Effector memory CD4-positive, alpha-beta T cell (primary cell): ENCODE results near the gene AGPAT3.

ENCODE experiments used
- DNase-seq, 3 donors: peaks; one replicate each; pipeline ENCODE4 v3.0.0-alpha.2; 2020
- H3K27ac ChIP-seq: 2 replicates; pipeline ENCODE4 v1.7.0; 2013; ENCODE audit warnings: mild to moderate bottlenecking, low read length, moderate library complexity; ENCODE audit not compliant: insufficient read depth, poor library complexity, severe bottlenecking
- H3K27me3 ChIP-seq: replicated peaks from 2 replicates; pipeline ENCODE4 v1.7.0; 2013; ENCODE audit warnings: mild to moderate bottlenecking, low read length; ENCODE audit not compliant: insufficient read depth, control insufficient read depth, poor library complexity, severe bottlenecking
- H3K36me3 ChIP-seq: 2 replicates; pipeline ENCODE4 v1.7.0; 2013; ENCODE audit warnings: mild to moderate bottlenecking, low read length, moderate library complexity; ENCODE audit not compliant: control insufficient read depth, insufficient read depth
- H3K4me1 ChIP-seq: 2 replicates; pipeline ENCODE4 v1.7.0; 2013; ENCODE audit warnings: low read length, mild to moderate bottlenecking; ENCODE audit not compliant: control insufficient read depth, insufficient read depth, poor library complexity, severe bottlenecking
- H3K4me3 ChIP-seq: 2 replicates; pipeline ENCODE4 v1.7.0; 2013; ENCODE audit warnings: low read length, low read depth, mild to moderate bottlenecking; ENCODE audit not compliant: insufficient read depth, poor library complexity, severe bottlenecking
- H3K9me3 ChIP-seq: 2 replicates; pipeline ENCODE4 v1.7.0; 2013; ENCODE audit warnings: mild to moderate bottlenecking, low read length, moderate library complexity; ENCODE audit not compliant: control insufficient read depth

Gene AGPAT3

DNA sequence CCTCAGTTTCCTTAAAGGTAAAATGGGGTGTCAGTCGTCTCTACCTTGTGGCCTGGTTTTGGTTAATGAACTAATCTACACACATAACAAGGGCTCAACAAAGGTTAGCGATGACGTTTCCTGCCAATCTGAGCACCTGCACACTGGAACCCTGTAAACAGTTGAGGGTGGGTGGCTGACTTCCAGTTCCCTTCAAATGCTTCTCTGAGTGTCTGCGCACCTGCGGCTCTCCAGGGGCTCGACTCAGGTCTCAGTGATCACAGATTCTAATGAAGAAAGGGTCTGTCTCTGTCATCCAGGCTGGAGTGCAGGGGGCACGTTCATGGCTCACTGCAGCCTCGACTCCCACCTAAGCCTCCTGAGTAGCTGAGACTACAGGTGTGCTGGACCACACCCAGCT, 3.3 kb upstream of the AGPAT3 start:
- DNase-seq, result no peak
- Histone ChIP-seq H3K9me3 (no peaks in the 10 kb centered on the region), H3K4me1 (peaks cover 11% of the 10 kb centered on the region), H3K36me3 (no peaks in the 10 kb centered on the region), H3K27me3 (no peaks in the 10 kb centered on the region), H3K4me3 (no peak overlapping the region), H3K27ac (no peak overlapping the region)

DNA sequence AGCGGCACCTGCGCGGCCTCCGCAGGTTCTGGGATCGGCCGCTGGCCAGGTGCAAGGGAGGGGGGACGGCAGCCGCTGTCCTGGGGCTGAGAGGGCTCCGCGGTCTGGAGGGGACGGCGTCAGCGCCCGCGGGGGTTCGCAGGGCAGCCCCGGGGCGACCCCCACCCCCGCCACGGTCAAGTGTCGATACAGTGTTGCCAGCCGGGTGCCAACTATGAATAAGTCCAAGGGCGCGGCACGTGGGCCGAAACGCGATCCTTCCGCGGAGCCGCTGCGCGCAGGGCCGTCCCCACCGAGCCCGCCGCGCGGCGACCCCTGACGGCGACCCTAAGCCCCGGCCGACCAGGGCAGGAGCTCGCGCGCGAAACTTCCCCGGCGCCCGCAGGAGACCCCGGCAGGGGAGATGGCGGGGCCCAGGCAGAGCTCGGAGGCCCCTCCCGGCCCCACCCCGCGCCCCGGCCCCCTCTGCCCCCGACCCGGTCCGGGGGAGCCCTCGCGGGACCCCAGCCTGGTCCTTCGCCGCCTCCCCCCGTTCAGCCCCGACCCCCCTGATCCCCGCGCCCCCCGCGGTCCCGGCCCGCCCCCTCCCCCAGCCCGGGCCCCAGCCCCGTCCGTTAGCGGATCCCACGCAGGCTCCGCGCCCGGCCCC, 586 bp upstream of the AGPAT3 start:
- DNase-seq, result peak in 1 of 3 donors; percentile 2
- Histone ChIP-seq H3K27me3 (no peaks in the 10 kb centered on the region), H3K4me1 (peaks cover 23% of the 10 kb centered on the region), H3K36me3 (no peaks in the 10 kb centered on the region), H3K27ac (peak overlapping the region; percentile 42), H3K9me3 (no peaks in the 10 kb centered on the region), H3K4me3 (peak overlapping the region; percentile 62)

DNA sequence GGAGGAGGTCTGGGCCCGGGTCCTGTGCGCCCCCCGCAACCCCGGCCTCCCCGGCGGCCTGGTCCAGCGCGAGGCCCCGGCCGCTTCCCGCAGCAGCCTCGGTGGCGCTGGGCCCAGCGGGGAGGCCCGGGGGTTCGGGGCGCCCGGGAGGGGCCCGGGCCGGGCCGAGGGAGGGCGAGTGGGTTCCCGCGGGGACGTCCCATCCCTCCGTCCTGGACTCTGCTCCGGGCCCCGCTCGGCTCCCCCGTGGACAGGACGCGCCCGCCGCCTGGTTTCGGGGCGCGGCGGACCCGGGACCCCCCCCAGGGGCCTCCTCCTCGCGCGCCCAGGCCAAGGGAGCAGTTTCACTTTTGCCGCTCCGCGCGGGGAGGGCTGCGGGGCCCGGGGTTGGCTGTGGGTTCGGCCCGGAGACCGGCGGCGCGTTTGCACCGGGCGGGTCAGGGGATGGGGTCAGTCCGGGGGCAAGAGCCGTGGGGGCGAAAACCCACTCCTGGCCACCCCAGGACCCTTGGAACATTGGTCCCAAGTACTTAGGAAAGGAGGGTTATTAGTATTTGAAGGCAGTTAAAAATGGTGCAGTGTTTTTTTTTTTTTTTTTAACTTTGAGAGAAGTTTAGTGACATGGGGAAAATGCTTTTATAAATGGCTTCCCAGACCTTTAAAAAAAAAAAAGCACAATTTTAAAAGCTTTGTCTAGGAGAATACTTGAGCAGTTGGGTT, 677 bp downstream of the AGPAT3 start:
- Histone ChIP-seq H3K4me3 (peak overlapping the region; percentile 76), H3K27ac (peak overlapping the region; percentile 84), H3K27me3 (no peaks in the 10 kb centered on the region), H3K4me1 (peaks cover 23% of the 10 kb centered on the region), H3K36me3 (no peaks in the 10 kb centered on the region), H3K9me3 (no peaks in the 10 kb centered on the region)
- DNase-seq, result peak; percentile 13 to 43 (median 33)

DNA sequence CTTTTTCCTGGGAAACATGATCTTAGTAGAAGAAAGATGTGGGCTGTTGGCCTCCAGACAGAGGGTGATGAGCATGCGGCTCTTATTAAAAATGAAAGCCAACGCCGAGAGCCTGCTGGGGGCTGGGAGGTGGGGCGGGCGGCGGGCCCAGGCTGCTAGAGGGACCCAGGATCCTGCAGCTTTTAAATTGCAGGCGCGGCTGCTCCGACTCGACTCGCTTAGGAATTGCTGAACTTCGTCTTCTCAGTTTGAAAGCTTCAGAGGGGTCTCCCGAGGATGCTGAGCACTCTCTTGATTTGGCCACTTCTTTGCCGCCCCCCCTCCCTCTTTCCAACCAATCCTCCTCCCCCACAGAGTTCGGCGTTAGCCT, 1.2 kb downstream of the AGPAT3 start:
- Histone ChIP-seq H3K36me3 (no peaks in the 10 kb centered on the region), H3K4me3 (peak overlapping the region; percentile 76), H3K27me3 (no peaks in the 10 kb centered on the region), H3K27ac (peak overlapping the region; percentile 84), H3K4me1 (peaks cover 23% of the 10 kb centered on the region), H3K9me3 (no peaks in the 10 kb centered on the region)
- DNase-seq, result peak in 2 of 3 donors; percentile 11 to 22

DNA sequence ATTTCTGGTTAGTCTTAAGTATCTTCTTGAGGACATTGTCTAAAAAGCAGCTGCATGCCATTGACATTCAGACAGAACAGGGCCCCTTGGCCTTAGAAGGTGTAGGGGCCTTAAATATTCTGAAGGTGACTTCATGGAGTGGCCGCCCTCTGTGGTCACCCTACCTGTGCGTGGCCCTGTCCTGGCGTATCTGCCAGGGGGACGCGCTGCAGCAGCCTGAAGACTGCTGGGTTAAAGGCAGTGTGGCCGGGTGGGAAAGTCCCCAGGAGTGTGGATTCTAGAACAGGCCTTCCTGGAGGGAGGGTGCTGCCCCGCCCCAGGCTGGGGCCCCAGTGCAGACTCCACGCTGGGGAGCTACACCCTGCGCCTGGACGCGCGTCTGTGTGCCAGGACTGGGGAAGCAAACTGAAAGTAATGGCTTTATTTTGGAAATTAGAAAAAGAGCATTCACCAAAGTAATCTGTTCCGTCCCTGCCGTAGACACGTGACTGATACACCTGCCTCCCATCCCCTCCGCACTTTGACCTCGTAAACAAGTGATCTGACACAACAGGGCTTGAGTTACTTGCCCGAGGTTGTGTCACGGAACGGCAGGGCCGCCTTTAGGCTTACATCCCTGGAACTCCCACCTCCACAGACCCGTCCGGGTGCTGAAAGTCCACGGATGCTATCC, 1.8 kb downstream of the AGPAT3 start:
- Histone ChIP-seq H3K27ac (peak overlapping the region; percentile 84), H3K36me3 (no peaks in the 10 kb centered on the region), H3K4me3 (peak overlapping the region; percentile 76), H3K9me3 (no peaks in the 10 kb centered on the region), H3K27me3 (no peaks in the 10 kb centered on the region), H3K4me1 (peaks cover 23% of the 10 kb centered on the region)
- peak; percentile 58 to 63 (median 59) for DNase-seq

DNA sequence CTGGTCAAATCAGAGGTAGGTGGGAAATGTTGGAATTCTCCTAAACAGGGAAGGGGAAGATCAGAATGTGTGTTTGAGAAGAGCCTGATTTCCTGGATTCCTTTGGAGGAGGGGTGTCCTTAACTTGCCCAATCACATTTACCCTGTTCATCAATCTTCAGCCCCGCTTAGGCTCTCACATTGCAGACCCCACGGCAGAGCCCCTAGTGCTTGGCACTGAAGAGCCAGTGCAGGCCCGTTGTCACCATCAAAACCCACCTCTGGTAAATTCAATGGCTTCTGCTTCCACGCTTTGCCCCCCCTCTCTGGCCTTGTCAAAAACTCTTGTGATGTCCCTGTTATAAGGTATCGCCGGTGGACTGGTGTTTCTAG, 2.3 kb downstream of the AGPAT3 start:
- no peak for DNase-seq
- H3K4me3 ChIP-seq, result peak overlapping the region; percentile 76
- H3K36me3 ChIP-seq, result no peaks in the 10 kb centered on the region
- no peaks in the 10 kb centered on the region for H3K9me3 ChIP-seq
- H3K27ac ChIP-seq, result peak overlapping the region; percentile 84
- H3K4me1 ChIP-seq, result peaks cover 23% of the 10 kb centered on the region
- H3K27me3 ChIP-seq, result no peaks in the 10 kb centered on the region

DNA sequence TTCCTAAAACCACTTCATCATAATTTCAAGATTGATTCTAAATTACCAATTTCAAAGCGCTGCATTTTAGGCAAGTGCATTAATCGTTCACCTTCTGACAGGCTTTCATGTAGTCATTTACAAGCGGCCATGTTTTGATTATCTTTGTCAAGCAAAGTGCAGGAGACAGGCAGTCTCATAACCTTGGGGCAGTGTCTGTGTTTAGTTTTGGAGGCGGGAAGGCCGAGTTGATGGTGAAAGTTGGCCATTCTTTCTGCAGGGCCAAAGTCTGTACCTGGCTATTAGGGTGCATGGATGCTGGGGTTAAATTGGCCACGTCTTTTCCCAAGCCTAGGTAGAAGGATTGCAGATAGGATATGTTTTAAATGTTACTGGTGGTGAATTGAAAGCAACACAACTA, 2.9 kb downstream of the AGPAT3 start:
- H3K27ac ChIP-seq, result peak overlapping the region; percentile 84
- no peaks in the 10 kb centered on the region for H3K36me3 ChIP-seq
- peaks cover 23% of the 10 kb centered on the region for H3K4me1 ChIP-seq
- H3K27me3 ChIP-seq, result no peaks in the 10 kb centered on the region
- H3K9me3 ChIP-seq, result no peaks in the 10 kb centered on the region
- no peak overlapping the region for H3K4me3 ChIP-seq
- no peak for DNase-seq

DNA sequence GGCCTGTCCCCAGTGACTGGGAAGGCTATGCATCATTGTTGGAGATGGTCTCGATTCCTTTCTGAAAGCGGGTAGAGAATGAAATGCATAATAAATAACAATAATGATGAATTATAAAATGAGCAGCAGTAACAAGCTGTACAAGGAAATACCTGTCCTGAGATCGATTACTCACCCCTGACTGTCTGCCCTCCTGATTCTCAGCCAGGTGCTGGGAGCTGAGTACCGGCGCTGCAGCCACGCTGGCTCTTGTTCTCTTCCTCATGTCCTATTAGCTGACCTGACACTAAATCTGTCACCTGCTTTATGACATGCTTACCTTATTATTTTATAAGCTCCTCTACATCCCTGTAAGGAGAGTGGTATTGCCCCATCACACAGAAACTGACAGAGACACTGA, 3.4 kb downstream of the AGPAT3 start:
- peaks cover 23% of the 10 kb centered on the region for H3K4me1 ChIP-seq
- H3K36me3 ChIP-seq, result no peaks in the 10 kb centered on the region
- no peak overlapping the region for H3K4me3 ChIP-seq
- H3K27me3 ChIP-seq, result no peaks in the 10 kb centered on the region
- no peaks in the 10 kb centered on the region for H3K9me3 ChIP-seq
- no peak for DNase-seq
- no peak overlapping the region for H3K27ac ChIP-seq

DNA sequence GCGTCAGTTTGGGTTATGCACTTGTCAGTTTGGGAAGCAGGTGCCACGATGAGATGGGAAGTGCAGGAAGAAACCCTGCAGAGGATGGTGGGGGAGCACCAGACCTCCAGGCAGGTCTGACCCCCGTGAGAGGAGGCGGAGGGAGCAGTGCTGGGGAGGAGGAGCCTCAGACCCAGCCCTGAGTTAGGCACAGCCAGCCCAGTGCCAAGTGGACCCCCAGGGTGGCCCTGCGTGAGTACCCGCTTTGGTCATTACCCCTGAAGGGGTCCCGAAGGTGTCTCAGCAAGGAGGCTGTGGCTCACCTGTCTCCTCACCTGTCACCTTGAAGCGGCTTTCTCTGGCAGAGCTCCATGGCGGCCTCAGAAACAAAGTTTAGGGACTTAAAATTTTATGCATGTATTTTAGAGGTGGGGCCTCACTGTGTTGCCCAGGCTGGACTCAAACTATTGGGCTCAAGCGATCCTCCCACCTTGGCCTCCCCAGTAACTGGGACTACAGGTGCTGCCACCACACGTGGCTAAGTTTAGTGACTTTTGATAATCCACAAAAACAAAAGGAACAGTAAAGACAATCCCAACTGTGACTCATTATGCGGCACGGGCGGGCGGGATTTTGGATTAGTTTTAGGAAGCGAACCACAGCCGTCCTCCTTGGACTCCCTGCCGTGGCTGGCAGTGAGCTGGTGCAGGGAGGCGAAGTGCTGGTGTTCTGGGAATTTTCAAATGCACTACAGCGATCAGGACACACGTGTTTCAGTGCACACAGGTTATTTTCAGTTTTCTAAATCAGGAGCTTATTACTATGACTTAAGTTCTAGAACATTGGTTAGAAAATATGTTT, 4.7 kb downstream of the AGPAT3 start:
- DNase-seq, result no peak
- no peak overlapping the region for H3K27ac ChIP-seq
- no peak overlapping the region for H3K4me3 ChIP-seq
- no peaks in the 10 kb centered on the region for H3K9me3 ChIP-seq
- H3K27me3 ChIP-seq, result no peaks in the 10 kb centered on the region
- H3K36me3 ChIP-seq, result no peaks in the 10 kb centered on the region
- peaks cover 15% of the 10 kb centered on the region for H3K4me1 ChIP-seq
